Stimulated activated CD4-positive, alpha-beta T cell treated with anti-CD3 and anti-CD28 coated beads, Interleukin-15, amount 100 ng/mL, for 48 hours (primary cell): Measurements from ENCODE around the gene ZNF629.
A peak's percentile ranks its signal among the peaks of the same experiment; 100 is the strongest.

Source experiments
- DNase-seq, 2 donors: peaks; one replicate each; pipeline ENCODE4 v3.0.0-alpha.2; 2020; ENCODE audit warnings: low read depth in 2 of 2

Gene ZNF629

GRCh38 chr16:30748634-30749445 is 38.2 kb downstream of the ZNF629 start:
- DNase-seq = no peak

DNA sequence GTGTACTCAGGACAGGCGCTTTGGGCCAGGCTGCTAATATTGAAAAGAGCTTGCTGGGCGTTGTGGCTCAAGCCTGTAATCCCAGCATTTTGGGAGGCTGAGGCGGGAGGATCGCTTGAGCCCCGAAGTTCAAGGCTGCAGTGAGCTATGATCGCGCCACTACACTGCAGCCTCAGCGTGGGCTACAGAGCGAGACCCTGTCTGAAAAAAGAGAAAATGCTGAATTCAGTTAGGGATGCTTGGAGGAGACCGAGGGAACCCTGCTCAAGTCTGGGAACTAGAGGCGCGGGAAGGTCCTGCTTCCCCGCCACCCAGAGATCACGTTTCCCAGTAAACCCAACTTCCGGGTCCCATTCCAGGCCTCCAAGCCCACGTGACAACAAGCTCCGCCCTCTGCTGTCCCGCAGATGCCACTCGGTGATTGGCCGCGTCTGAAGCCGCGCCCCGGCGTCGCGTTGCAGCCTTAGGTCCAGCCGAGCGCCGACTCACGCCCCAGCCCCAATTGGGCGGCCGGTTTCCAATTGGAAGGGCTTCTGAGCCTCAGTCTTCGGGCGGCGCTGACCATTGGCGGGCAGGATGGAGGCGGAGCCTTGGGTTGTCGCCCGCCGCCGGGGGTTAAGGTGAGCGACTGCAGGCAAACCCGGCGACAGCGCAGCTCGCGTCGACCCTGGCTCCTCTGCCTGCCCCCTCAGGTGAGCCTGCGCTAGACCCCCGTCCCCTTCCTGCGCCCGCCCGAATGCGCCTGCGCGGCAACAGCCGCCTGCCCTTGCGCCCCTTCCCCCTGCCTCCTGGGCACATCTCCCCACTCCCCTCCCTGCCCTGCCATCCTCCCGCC is 39.0 kb downstream of the ZNF629 start, which contains the start of gene PHKG2:
Gene PHKG2, plus strand, starts transcription at position 627 of the 835 bp plus-strand sequence. CDS start 396 bp downstream, outside the sequence.
- DNase-seq = peak; percentile 96 to 97

DNA sequence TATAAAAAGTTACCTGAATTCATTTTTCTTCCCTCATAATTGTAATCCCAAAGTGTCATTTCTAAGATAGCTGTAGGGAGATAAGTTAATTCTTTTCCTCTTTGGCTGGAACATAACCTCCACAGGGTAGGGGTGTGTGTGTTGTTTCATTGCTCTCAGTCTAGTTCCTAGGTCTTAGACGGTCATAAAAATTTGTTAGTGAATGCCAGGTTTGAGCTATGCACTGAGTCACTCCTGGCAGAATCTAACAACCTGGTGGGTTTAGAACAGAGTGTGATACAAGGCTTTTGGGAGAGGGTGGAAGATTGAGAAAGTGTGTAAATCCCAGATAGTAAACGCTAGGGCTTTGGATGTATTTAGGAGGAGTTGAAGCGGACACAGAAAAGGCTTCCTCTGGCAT is 39.7 kb downstream of the ZNF629 start:
- no peak for DNase-seq

- DNase-seq = no peak
These were observed 40.3 kb downstream of the ZNF629 start for GRCh38 chr16:30746638-30747175.

GRCh38 chr16:30745082-30745481 is 41.9 kb downstream of the ZNF629 start:
- no peak for DNase-seq

- no peak for DNase-seq
These were observed 42.8 kb downstream of the ZNF629 start for GRCh38 chr16:30744183-30744582.

GRCh38 chr16:30743716-30744115 is 43.3 kb downstream of the ZNF629 start:
- no peak for DNase-seq

DNA sequence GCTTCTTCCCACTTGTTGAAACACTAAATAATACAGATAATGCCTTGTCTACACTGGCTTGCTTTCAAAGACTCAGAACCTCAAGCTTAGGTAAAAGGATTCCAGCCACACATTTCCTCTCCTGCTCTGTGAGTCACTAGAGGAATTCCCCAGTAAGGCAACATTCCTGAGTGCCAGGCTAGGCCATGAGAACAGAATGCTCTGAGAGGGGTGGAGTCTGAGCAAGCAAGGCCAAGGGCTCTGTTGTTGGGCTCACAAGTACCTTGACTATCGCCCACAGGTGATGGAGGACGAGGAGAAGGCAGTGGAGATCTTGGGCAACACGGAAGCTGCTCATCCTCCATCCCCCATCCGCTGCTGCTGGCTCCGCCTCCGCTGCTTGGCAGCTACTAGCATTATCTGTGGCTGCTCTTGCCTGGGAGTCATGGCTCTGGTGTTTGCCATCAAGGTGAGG is 45.5 kb downstream of the ZNF629 start:
- no peak for DNase-seq

DNA sequence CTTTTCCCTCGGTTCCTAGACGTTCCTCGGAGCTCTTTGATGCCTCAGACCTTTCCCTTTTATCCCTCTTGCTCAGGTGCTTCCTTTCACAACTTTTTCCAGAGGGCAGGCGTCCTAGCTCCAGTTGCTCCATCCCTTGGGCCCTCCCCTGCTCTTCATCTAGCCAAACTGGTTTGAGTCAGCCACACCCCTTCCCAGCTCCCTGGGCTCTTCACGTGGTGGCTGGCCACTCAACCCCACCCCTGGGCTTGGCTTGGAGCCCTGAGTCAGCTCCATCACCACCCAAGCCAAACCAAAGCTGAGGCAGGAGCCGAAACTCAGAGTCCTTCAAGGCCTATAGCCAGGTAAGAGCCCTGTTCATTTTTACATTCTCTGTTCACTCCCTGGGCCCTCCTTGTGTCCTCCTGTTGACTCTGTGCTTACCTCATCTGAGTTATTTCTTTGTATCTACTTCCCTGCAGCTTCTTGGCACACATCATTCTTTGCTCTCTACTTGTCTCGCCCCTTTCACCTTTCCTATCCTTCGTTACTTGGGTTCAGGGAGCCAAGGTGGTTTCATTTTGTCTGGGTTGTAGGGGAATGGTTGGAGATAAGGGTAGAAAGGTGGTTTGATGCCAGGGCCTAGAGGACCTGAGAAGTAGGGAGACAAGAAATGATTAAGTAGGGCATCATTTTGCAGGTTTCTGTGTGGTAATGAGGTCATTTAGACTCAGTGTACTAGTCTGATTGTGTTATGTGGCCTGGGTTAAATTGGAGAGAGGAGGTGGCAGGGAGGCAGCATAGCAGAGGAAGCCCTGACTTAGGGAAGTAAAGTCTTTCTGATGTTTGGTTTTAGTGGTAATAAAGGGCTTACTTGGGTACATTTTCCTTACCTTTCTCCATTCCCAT is 46.4 kb downstream of the ZNF629 start:
- no peak for DNase-seq

- DNase-seq = no peak
These were observed 47.7 kb downstream of the ZNF629 start for GRCh38 chr16:30738984-30739951.

GRCh38 chr16:30737794-30738648 is 49.0 kb downstream of the ZNF629 start:
- DNase-seq = no peak

DNA sequence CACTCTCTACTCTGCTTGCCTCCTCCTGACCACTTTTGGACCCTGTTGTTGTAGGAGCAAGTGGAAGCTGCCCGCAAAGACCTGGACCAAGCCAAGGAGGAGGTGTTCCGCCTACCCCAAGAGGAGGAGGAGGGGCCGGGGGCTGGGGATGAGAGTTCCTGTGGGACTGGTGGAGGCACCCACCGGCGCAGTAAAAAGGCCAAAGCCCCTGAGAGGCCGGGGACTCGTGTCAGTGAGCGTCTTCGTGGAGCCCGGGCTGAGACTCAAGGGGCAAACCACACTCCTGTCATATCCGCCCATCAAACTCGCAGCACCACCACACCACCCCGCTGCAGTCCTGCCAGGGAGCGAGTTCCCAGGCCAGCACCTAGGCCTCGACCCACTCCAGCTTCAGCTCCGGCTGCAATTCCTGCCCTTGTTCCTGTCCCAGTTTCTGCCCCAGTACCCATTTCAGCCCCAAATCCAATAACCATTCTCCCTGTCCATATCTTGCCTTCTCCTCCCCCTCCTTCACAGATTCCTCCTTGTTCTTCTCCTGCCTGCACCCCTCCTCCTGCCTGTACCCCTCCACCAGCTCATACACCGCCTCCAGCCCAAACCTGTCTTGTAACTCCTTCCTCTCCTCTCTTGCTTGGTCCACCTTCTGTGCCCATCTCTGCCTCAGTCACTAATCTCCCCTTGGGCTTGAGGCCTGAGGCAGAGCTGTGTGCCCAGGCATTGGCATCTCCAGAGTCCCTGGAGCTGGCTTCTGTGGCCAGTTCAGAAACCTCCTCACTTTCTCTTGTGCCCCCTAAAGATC is 49.8 kb downstream of the ZNF629 start:
- no peak for DNase-seq

GRCh38 chr16:30731411-30731810 is 55.6 kb downstream of the ZNF629 start:
- DNase-seq = no peak

DNA sequence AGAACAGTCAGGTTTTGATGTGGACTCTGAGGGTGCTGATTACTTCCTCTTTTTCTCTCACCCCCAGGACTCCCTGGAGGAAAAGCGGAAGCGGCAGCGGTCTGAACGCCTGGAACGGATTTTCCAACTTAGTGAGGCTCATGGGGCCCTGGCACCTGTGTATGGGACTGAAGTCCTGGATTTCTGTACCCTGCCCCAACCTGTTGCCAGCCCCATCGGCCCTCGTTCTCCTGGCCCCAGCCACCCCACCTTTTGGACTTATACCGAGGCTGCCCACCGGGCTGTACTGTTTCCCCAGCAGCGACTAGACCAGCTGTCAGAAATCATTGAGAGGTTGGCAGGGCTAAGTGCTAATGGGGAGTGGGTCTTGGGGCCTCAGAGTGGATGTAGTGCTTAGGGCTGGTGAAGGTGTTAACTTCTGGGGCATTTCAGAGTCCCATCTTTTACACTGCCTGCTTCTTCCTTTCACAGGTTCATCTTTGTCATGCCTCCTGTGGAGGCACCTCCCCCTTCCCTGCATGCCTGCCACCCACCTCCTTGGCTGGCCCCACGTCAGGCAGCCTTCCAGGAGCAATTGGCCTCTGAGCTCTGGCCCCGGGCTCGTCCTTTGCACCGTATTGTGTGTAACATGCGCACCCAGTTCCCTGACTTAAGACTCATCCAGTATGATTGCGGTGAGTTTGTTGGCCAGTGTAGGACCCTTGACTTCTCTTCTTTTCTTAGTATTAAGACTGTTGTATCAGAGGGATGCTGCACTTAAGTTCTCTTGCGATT is 57.9 kb downstream of the ZNF629 start:
- no peak for DNase-seq
